Fibroblast of skin of back (primary cell): ENCODE data around the gene MAGEA12.
"Not testable (repeated sequence)": the region's sequence is repeated elsewhere in the genome, so short reads cannot be mapped to it uniquely, and the experiment has no call there.

ENCODE experiments used
- DNase-seq: peaks from one replicate; pipeline ENCODE4 v3.0.0-alpha.2; 2013

The MAGEA12 gene

GRCh38 chrX:152766562-152766961, 33.0 kb downstream of the MAGEA12 start:
- not testable (repeated sequence) for DNase-seq

GRCh38 chrX:152769549-152770289, 36.2 kb downstream of the MAGEA12 start, which contains the start of gene MAGEA6:
MAGEA6 (minus strand) TSS chrX:152769689; CDS start chrX:152767650, 2,039 bp downstream.
- not testable (repeated sequence) for DNase-seq

- not testable (repeated sequence) for DNase-seq
These were observed 53.5 kb downstream of the MAGEA12 start for GRCh38 chrX:152787062-152787461.
